HG03066 (cell line): ENCODE measurements around the gene GFI1B.
A peak's percentile ranks its signal among the peaks of the same experiment; 100 is the strongest.

Source experiments
- ATAC-seq: cut with Tn5 transposase; IDR thresholded peaks from one replicate; pipeline ENCODE4 v1.9.1; 2021; ENCODE audit warnings: low read depth; ENCODE audit not compliant: unreplicated experiment

The GFI1B gene

DNA sequence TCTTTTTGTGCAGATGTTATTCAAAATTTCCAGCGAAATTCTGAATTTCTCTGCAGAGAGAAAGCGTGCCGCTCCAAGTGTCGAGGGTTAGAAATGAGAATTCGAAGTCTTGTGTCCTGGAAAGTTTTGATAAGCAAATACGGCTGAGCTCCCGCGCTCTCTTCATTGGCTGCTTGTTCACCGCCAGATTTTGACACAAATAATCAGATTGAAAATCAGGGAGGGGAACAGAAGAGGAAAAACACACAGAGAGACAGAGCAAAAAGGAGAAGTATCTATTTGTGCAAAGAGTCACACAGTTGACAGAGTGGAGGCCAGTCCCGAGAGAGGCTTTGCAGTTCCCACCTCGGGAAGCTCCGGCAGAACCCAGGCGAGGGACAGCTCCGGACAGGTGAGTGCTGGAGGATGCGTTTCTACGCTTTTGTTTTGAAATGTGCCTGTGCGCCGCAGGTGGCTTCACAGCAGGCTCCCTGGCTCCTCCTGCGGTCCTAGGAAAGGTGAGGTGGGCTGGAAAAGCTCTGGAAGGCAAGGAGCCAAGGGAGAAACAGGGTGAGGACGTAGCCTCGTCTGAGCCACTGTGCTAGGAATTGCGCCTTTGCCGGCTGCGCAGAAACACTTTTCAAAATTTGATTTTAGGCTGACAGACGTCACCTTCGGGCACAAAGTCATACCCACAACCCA is at the start of gene GFI1B:
GFI1B (plus strand) TSS at position 244 of the 681 bp plus-strand sequence. CDS start 7,985 bp downstream, outside the sequence.
- ATAC-seq, result no peak

DNA sequence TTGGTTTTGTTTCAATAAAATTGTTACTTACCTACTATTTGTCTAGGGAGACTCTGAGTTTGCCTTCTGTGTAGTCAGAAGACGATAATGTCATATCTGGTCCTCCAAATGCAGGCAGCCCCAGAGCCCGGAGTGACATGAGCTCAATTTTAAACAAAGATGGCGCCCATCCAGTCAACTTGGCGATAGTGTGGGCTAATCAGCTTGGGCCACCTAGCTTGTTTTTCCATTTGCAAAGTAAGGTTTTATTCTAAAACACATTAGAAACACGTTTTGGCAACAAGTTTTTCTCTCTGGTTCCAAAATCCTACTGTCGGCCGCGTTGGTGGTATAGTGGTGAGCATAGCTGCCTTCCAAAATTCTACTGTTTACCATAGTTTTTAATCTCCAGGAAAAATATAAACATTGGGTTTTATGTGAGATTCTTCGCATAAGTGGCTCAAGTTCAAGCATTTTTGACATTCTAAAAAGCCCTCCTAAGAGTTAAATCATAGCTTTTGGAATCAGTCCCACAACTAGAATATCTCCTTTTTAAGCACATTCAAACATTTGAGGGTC is 47.2 kb upstream of the GFI1B start:
- no peak for ATAC-seq

GRCh38 chr9:132935026-132935425 is 43.5 kb upstream of the GFI1B start:
- ATAC-seq, result no peak

GRCh38 chr9:132937463-132937901 is 41.0 kb upstream of the GFI1B start:
- ATAC-seq, result no peak

GRCh38 chr9:132939169-132939568 is 39.3 kb upstream of the GFI1B start:
- no peak for ATAC-seq

DNA sequence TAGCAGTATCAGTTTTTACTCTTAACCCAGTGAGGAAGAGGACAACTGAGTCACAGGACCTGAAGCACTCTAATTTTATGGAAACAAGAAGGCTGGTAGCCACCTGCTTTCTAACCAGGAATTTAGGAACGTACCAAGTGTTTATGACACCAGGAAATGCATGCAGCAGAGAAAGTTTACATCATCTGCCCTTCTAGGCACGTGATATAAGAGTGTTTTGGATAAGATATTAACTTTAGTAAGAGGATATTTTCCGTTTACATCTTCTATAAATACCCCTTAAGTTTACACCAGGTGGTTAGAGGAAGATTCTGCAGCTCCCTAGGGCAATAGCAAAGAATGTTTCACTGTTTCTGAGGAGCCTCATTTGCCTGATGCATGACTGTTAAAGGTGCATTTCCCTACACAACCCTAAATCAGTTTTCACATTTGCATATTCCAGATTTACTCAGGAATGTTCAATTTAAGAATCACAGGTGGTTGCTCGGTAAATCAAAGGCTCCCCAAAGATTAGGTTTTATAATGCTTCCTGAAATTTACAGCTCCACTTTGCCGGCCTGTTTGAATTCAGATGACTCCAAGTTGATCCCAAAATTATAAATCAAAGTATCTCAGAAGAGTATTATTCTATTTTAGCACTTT is 35.8 kb upstream of the GFI1B start:
- ATAC-seq, result no peak

GRCh38 chr9:132943651-132944293 is 34.7 kb upstream of the GFI1B start:
- no peak for ATAC-seq

GRCh38 chr9:132944294-132945185 is 34.0 kb upstream of the GFI1B start, which contains the start of gene TSC1:
TSS of gene TSC1 (minus strand) at chr9:132944616. CDS start at chr9:132928872, 15,744 bp downstream.
- peak; percentile 76 for ATAC-seq

DNA sequence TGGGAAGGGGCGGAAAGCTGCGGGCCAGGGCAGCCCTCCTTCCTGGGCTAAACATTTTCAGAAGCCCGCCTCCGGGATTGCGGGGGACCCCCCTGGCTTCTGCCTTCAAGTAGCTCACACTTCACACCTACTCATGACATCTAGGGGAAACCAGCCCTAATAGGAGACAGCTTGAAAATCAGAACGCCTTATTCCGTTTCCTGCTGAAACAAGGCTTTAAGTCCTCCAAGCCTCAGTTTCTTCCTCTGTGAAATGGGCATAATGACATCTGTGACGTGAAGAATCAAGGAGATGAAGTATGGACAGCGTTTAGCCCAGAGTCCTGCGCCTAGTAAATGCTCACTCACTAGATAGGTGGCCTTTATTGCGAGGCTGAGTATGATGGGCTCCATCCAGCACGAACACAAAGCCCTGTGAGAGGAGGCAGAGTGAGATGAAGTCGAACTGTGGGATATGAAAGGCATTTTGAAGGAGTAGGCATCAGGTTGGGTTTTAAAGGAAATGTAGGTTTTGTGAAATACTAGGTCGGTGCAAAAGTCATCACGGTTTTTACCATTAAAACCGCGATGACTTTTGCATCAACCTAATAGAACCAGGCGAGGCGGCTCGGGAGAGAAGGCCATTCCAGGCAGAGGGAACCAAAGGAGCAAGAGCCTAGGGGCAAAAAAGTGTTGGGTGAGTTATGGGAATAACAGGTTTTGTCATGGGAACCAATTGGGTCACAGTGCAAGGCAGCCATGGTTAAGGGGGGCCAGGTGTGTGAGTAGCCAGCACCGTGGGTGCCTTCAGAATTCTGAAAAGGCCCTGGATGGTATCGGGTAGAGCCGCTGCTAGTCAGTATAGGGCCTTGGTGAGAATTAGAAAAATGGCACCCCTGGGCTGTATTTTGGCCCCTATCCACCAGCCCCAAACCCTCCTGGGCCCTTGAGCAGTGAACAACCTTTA is 33.0 kb upstream of the GFI1B start:
- ATAC-seq, result no peak

DNA sequence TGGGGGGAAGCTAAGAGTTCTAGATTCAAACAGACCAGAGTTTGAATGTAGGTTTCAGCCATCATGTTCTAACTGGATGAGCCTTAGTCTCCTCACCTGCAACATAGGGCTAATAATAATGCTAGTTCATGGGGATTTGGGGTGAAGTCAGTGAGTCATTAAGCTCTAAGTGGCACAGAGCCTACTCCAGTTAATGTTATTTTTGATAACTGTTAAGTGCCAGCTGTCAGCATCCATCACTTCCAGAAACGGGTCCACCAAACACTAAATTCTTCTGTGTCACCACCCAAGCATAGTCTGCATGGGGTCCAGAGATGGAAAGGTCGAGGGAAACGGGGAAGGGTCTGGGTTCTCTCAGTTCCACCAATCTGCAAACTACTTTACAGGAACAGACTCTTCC is 32.3 kb upstream of the GFI1B start:
- ATAC-seq, result no peak

- ATAC-seq, result no peak
These were observed 31.7 kb upstream of the GFI1B start for GRCh38 chr9:132946631-132947295.

DNA sequence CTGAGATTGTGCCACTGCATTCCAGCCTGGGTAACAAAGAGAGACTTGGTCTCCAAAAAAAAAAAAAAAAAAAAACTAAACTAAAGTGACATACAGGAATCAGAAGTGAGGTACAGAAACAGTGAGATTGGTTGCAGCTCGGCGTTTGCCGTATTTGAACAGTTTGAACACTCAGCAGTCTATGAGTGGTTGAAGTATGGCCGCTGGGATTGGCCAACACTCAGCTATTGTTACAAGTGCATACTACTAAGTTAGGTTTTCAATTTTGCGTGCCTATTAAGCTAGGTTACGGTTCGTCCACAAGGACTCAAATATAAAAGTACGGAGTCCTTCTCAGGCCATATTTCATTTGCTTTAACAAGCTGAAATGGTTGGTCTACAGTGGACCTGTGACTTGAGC is 30.7 kb upstream of the GFI1B start:
- no peak for ATAC-seq

DNA sequence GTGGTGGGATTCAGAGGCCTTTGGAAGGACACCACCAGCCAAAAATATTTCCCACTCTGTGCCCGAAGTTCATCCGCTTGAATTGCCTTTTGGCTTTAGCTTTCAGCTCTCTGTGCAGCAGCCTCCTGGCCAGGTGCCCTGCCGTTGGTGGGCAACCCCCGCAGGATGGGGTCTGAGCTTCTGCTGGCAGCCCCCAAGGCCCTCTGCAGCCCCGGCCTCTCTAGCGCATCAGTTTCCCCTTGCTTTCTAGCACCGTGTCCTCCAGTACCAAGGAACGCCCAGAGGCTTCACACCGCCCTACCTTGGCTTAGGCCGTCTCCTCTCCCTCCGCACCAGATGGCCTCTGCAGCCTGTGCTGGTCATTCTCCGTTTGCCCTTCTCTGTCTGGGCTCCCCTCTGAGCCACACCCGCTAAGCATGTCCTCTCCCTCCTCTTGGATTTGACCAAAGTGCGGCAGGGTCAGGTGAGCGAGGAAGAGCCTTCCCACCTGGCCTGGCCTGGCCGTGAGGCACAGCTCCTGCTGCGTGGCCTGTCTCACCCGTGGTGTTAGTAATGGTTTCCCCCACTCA is 29.9 kb upstream of the GFI1B start:
- no peak for ATAC-seq

DNA sequence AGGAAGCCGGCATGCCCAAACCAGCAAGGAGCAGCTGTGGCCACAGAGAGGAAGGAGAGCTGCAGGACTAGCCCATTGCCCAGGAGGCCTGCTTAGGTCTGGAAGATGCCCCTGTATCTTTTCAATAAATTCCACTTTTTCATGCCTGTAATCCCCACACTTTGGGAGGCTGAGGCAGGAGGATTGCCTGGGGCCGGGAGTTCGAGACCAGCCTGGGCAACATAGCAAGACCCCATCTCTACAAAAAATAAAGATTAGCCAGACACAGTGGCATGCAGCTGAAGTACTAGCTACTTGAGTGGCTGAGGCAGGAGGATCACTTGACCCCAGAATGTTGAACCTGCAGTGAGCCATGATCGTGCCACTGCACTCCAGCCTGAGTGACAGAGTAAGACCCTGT is 28.8 kb upstream of the GFI1B start:
- ATAC-seq, result no peak

GRCh38 chr9:132955123-132955522 is 23.4 kb upstream of the GFI1B start:
- no peak for ATAC-seq

- ATAC-seq, result no peak
These were observed 22.7 kb upstream of the GFI1B start for GRCh38 chr9:132955768-132956167.

- ATAC-seq, result no peak
These were observed 20.7 kb upstream of the GFI1B start for GRCh38 chr9:132957805-132958204.

GRCh38 chr9:132961002-132961401 is 17.5 kb upstream of the GFI1B start:
- ATAC-seq, result no peak
